ENCODE data around the gene UBASH3A.

- TF ChIP-seq, protein P1, sequence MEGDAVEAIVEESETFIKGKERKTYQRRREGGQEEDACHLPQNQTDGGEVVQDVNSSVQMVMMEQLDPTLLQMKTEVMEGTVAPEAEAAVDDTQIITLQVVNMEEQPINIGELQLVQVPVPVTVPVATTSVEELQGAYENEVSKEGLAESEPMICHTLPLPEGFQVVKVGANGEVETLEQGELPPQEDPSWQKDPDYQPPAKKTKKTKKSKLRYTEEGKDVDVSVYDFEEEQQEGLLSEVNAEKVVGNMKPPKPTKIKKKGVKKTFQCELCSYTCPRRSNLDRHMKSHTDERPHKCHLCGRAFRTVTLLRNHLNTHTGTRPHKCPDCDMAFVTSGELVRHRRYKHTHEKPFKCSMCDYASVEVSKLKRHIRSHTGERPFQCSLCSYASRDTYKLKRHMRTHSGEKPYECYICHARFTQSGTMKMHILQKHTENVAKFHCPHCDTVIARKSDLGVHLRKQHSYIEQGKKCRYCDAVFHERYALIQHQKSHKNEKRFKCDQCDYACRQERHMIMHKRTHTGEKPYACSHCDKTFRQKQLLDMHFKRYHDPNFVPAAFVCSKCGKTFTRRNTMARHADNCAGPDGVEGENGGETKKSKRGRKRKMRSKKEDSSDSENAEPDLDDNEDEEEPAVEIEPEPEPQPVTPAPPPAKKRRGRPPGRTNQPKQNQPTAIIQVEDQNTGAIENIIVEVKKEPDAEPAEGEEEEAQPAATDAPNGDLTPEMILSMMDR (IDR thresholded peaks at IDR 0.05) = no peak
- no peak for TF ChIP-seq ESRRA (IDR thresholded peaks at IDR 0.05; ENCODE audit: borderline replicate concordance, low read length)
Observed at GRCh38 chr21:42443181-42443785, 39.6 kb downstream of the UBASH3A start.

Measured in A549 (cell line).